WERI-Rb-1 (cell line): ENCODE measurements around the gene TMEM207.

Source experiments
- DNase-seq: peaks from one replicate; pipeline ENCODE4 v3.0.0-alpha.2; 2020
- H3K27ac ChIP-seq: fragments of 250-450 bp; sonication (Bioruptor Pico); 2 replicates; pipeline ENCODE4 v1.5.1; 2020; ENCODE audit warnings: mild to moderate bottlenecking, moderate library complexity
- H3K27me3 ChIP-seq: fragments of 250-450 bp; sonication (Bioruptor Pico); 2 replicates; pipeline ENCODE4 v1.5.1; 2021; ENCODE audit warnings: mild to moderate bottlenecking, low read depth, moderate library complexity; ENCODE audit not compliant: insufficient read depth, severe bottlenecking
- H3K36me3 ChIP-seq: fragments of 250-450 bp; sonication (Bioruptor Pico); 2 replicates; pipeline ENCODE4 v1.5.1; 2020; ENCODE audit warnings: mild to moderate bottlenecking, moderate library complexity
- H3K4me3 ChIP-seq: 2 replicates; pipeline ENCODE4 v1.5.1; 2011; ENCODE audit warnings: low read depth, mild to moderate bottlenecking, control low read depth, low read length
- H3K9me3 ChIP-seq: fragments of 250-450 bp; sonication (Bioruptor Pico); 2 replicates; pipeline ENCODE4 v1.5.1; 2021; ENCODE audit warnings: mild to moderate bottlenecking, moderate library complexity; ENCODE audit not compliant: severe bottlenecking
- CTCF ChIP-seq: IDR thresholded peaks from 2 replicates; pipeline ENCODE4 v1.5.1; 2011; ENCODE audit warnings: low read depth, mild to moderate bottlenecking, control low read depth, inconsistent platforms, low read length

TMEM207 gene

GRCh38 chr3:190495354-190495753 is 45.7 kb upstream of the TMEM207 start:
- no peak overlapping the region for H3K4me3 ChIP-seq
- H3K36me3 ChIP-seq, result no peaks in the 10 kb centered on the region
- no peaks in the 10 kb centered on the region for H3K9me3 ChIP-seq
- H3K27ac ChIP-seq, result no peak overlapping the region
- no peak for DNase-seq
- H3K27me3 ChIP-seq, result no peaks in the 10 kb centered on the region
- TF ChIP-seq CTCF, result no peak

GRCh38 chr3:190494907-190495306 is 45.2 kb upstream of the TMEM207 start:
- Histone ChIP-seq H3K4me3 (no peak overlapping the region), H3K9me3 (no peaks in the 10 kb centered on the region), H3K36me3 (no peaks in the 10 kb centered on the region), H3K27ac (no peak overlapping the region), H3K27me3 (no peaks in the 10 kb centered on the region)
- no peak for TF ChIP-seq CTCF
- no peak for DNase-seq

GRCh38 chr3:190492966-190493365 is 43.3 kb upstream of the TMEM207 start:
- no peak for DNase-seq
- H3K4me3 ChIP-seq, result no peak overlapping the region
- no peaks in the 10 kb centered on the region for H3K36me3 ChIP-seq
- TF ChIP-seq CTCF, result no peak
- H3K27me3 ChIP-seq, result no peaks in the 10 kb centered on the region
- H3K9me3 ChIP-seq, result no peaks in the 10 kb centered on the region
- H3K27ac ChIP-seq, result no peak overlapping the region

- Histone ChIP-seq H3K4me3 (no peak overlapping the region), H3K27ac (no peak overlapping the region), H3K36me3 (no peaks in the 10 kb centered on the region), H3K9me3 (no peaks in the 10 kb centered on the region), H3K27me3 (no peaks in the 10 kb centered on the region)
- no peak for DNase-seq
- no peak for TF ChIP-seq CTCF
Observed at GRCh38 chr3:190492129-190492528, 42.4 kb upstream of the TMEM207 start.

- Histone ChIP-seq H3K27me3 (no peaks in the 10 kb centered on the region), H3K4me3 (no peak overlapping the region), H3K36me3 (no peaks in the 10 kb centered on the region), H3K27ac (no peak overlapping the region), H3K9me3 (no peaks in the 10 kb centered on the region)
- no peak for DNase-seq
- TF ChIP-seq CTCF, result no peak
Observed at GRCh38 chr3:190491533-190492054, 41.9 kb upstream of the TMEM207 start.

- Histone ChIP-seq H3K4me3 (no peak overlapping the region), H3K27me3 (no peaks in the 10 kb centered on the region), H3K27ac (no peak overlapping the region), H3K36me3 (no peaks in the 10 kb centered on the region), H3K9me3 (no peaks in the 10 kb centered on the region)
- DNase-seq, result no peak
- no peak for TF ChIP-seq CTCF
Observed at GRCh38 chr3:190486908-190487607, 37.4 kb upstream of the TMEM207 start.
